Chondrocyte (in vitro differentiated cells): ENCODE data around the gene OXGR1. TPM values are rescaled to one million over a fixed set of nuclear protein-coding genes. Genes with fewer than 3 reads are reported as not detected.

ENCODE experiments used
- DNase-seq: peaks from one replicate; pipeline ENCODE4 v3.0.0; 2021; ENCODE audit warnings: mixed read lengths, low spot score
- H3K27ac Mint-ChIP-seq: one replicate; pipeline ENCODE4 v1.8.0; 2021; ENCODE audit warnings: mild to moderate bottlenecking, moderate library complexity, mixed read lengths; ENCODE audit not compliant: unreplicated experiment
- H3K27me3 Mint-ChIP-seq: 2 replicates; pipeline ENCODE4 v1.8.0; 2021; ENCODE audit warnings: low read depth, mixed read lengths
- H3K36me3 Mint-ChIP-seq: 2 replicates; pipeline ENCODE4 v1.8.0; 2021; ENCODE audit warnings: low read depth, mixed read lengths
- H3K4me1 Mint-ChIP-seq: 2 replicates; pipeline ENCODE4 v1.8.0; 2021; ENCODE audit warnings: low read depth, mild to moderate bottlenecking, mixed read lengths
- H3K4me3 Mint-ChIP-seq: one replicate; pipeline ENCODE4 v1.8.0; 2021; ENCODE audit warnings: mild to moderate bottlenecking, moderate library complexity, mixed read lengths; ENCODE audit not compliant: unreplicated experiment
- H3K9me3 Mint-ChIP-seq: 2 replicates; pipeline ENCODE4 v1.8.0; 2021; ENCODE audit warnings: low read depth, mixed read lengths
- total RNA-seq: library from RNA; stranded (reverse); gene quantifications from 3 replicates; pipeline ENCODE4 v1.2.1, GENCODE V29; 2021
- TF ChIP-seq, protein P1 (sequence below): fragments of 200-600 bp; sonication (generic); IDR thresholded peaks from 2 replicates; pipeline ENCODE4 v1.5.0; 2021; ENCODE audit warnings: antibody characterized with exemption, mild to moderate bottlenecking, moderate library complexity

The OXGR1 gene
- total RNA-seq, 1 donor from 2014 or later = not detected

DNA sequence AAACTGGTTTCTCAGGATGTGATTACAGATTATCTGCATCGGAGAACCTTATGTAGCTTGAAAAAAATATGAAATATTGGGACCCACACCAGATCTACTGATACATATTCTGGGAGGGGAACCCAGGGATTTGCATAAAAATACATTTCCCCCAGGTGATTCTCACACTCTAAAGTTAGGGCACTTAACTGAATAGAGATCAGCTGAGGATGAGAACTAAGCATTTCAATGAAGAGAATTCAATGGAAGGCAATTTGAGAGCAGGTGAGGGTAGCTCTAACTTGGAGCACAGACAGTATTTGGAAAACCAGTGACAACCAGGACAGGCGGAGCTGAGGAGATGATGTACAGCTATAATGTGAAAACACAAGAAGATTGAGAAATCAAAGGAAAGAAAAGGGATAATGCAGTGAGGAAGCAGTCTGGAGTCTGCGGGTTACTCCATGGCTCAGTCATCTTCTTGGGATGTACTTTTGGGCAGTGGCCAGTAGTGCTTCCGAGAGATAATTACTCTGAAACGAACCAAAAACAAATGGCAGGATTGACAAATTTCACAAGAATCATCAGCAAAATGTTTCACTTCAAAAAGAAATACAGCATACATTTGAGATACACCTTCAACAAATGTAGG is 6.1 kb upstream of the OXGR1 start:
- H3K9me3 Mint-ChIP-seq = no peaks in the 10 kb centered on the region
- H3K27me3 Mint-ChIP-seq = peaks cover 47% of the 10 kb centered on the region
- TF ChIP-seq, protein P1, sequence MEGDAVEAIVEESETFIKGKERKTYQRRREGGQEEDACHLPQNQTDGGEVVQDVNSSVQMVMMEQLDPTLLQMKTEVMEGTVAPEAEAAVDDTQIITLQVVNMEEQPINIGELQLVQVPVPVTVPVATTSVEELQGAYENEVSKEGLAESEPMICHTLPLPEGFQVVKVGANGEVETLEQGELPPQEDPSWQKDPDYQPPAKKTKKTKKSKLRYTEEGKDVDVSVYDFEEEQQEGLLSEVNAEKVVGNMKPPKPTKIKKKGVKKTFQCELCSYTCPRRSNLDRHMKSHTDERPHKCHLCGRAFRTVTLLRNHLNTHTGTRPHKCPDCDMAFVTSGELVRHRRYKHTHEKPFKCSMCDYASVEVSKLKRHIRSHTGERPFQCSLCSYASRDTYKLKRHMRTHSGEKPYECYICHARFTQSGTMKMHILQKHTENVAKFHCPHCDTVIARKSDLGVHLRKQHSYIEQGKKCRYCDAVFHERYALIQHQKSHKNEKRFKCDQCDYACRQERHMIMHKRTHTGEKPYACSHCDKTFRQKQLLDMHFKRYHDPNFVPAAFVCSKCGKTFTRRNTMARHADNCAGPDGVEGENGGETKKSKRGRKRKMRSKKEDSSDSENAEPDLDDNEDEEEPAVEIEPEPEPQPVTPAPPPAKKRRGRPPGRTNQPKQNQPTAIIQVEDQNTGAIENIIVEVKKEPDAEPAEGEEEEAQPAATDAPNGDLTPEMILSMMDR = no peak
- H3K36me3 Mint-ChIP-seq = no peaks in the 10 kb centered on the region
- peaks cover 3% of the 10 kb centered on the region for H3K4me1 Mint-ChIP-seq
- no peak overlapping the region for H3K4me3 Mint-ChIP-seq
- H3K27ac Mint-ChIP-seq = no peak overlapping the region
- no peak for DNase-seq

DNA sequence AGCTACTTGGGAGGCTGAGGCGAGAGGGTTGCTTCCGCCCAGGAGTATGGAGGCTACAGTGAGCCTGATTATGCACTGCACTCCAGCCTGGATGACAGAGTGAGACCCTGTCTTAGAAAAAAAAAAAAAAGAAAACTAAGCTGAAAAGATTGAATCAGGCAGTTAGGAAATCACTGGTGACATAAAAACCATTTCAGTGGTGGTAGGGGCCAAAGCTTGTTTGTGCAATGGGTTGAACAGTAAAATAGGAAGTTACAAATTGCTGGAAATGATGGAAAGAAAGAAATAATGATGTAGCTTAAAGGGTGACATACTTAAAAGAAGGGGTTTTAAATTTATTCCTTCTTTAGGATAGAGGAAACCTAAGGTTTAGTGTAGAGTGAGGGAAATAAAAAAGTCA is 4.8 kb upstream of the OXGR1 start:
- Mint-ChIP-seq H3K27me3 (peaks cover 59% of the 10 kb centered on the region), H3K27ac (no peak overlapping the region), H3K4me1 (peaks cover 7% of the 10 kb centered on the region), H3K36me3 (no peaks in the 10 kb centered on the region), H3K9me3 (no peaks in the 10 kb centered on the region), H3K4me3 (no peak overlapping the region)
- no peak for DNase-seq
- TF ChIP-seq, protein P1 = no peak

DNA sequence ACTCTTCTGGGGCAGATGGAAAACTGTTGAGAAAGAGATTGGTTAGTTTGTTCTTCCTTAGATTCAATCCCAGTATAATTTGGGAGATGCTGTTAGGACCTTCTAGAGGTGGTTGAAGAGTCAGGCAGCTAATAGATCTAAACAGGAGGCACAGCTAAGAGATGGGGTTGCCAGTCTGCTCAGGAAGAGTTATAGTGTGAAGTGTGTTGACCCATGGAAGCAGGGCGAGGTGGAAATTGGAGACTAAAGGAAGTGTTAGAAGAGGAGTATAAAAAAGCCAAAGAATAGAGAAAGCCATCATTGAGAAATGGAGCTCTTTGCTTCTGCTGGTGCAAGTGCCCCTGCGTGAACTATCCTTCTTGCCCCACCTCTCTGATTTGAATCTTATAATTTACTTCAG is 3.8 kb upstream of the OXGR1 start:
- Mint-ChIP-seq H3K4me3 (no peak overlapping the region), H3K4me1 (peaks cover 14% of the 10 kb centered on the region), H3K27ac (no peak overlapping the region), H3K27me3 (peaks cover 68% of the 10 kb centered on the region), H3K9me3 (no peaks in the 10 kb centered on the region), H3K36me3 (peaks cover 1% of the 10 kb centered on the region)
- TF ChIP-seq, protein P1 = no peak
- no peak for DNase-seq

DNA sequence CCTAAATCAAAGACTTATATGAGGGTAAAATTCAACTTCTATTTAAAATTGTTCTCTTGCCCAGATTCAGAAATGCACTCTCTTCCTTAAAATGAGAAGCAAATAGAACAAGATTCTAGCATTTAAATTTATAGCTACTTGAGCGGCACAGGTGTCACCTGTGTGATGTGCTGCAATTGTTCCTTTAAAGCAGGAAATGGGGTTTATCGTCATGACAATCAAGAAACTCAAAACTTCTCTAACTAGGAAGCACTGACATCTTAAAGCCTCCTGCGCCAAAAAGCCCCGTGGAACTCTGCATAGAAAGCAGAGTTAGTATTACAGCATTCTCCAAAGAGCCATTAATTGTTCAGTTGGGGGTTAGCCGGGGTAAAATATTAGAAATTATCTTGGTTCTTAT is 2.6 kb upstream of the OXGR1 start:
- H3K27me3 Mint-ChIP-seq = peaks cover 73% of the 10 kb centered on the region
- peaks cover under 1% of the 10 kb centered on the region for H3K9me3 Mint-ChIP-seq
- TF ChIP-seq, protein P1 = no peak
- H3K27ac Mint-ChIP-seq = no peak overlapping the region
- H3K4me3 Mint-ChIP-seq = no peak overlapping the region
- peaks cover 14% of the 10 kb centered on the region for H3K4me1 Mint-ChIP-seq
- DNase-seq = no peak
- peaks cover 1% of the 10 kb centered on the region for H3K36me3 Mint-ChIP-seq

DNA sequence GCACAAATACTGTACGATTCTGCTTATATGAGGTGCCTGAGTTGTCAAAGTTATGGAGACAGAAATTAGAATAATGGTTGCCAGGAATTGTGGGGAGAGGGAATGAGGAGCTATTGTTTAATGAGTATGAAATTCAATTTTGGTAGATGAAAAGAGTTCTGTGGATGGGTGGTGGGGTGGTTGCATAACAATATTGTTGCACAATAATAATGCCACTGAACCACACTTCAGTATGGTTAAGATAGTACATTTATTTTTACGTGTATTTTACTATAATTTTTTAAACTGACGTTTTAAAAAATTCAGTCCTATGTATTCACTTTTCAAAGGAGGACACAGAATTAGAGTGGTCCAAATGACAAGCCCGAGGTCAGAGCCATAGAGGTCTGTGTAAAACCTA is 1.8 kb upstream of the OXGR1 start:
- Mint-ChIP-seq H3K36me3 (peaks cover 1% of the 10 kb centered on the region), H3K27ac (no peak overlapping the region), H3K9me3 (peaks cover 3% of the 10 kb centered on the region), H3K4me3 (no peak overlapping the region), H3K4me1 (peaks cover 14% of the 10 kb centered on the region), H3K27me3 (peaks cover 73% of the 10 kb centered on the region)
- TF ChIP-seq, protein P1 = no peak
- no peak for DNase-seq
